Measurements from ENCODE around the gene LGR4. TPM values are rescaled to one million over a fixed set of nuclear protein-coding genes. Genes with fewer than 3 reads are reported as not detected.

The LGR4 gene
- total and polyA plus RNA-seq, 2 of the 13 experiments (the other 11 are each of a cell fraction or from before 2014, with no cell fraction given), result 42.1 to 68.7 TPM

DNA sequence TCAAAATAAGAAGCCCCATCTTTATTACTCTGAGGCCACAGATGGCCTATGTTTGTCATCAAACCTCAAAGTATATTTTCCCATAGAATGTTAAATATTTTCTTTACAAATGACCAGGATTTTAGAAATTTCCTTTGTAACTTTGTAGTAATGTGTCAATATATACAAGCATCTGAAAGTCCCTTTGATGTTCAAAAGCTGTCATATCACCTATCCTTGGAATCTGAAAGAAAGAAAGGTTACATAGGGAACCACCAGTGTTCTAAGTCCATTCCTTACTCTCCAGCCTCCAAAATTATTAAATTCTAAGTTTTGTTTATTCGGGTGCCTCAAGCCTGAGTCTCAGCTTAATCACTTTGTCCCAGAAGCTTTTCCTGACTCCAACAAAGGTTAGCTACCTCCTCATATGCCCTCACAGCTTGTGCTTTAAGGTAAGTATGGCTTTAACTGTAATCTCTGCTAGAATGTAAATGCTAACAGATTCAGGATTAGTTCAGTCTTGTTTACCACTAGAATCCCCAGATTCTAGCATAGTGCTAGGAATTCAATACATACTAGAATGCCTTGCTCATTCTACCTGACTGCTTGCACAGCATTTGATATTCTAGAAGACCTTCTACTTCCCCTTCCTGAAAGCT is 141.8 kb downstream of the LGR4 start (continued):
- TF ChIP-seq, protein P1, sequence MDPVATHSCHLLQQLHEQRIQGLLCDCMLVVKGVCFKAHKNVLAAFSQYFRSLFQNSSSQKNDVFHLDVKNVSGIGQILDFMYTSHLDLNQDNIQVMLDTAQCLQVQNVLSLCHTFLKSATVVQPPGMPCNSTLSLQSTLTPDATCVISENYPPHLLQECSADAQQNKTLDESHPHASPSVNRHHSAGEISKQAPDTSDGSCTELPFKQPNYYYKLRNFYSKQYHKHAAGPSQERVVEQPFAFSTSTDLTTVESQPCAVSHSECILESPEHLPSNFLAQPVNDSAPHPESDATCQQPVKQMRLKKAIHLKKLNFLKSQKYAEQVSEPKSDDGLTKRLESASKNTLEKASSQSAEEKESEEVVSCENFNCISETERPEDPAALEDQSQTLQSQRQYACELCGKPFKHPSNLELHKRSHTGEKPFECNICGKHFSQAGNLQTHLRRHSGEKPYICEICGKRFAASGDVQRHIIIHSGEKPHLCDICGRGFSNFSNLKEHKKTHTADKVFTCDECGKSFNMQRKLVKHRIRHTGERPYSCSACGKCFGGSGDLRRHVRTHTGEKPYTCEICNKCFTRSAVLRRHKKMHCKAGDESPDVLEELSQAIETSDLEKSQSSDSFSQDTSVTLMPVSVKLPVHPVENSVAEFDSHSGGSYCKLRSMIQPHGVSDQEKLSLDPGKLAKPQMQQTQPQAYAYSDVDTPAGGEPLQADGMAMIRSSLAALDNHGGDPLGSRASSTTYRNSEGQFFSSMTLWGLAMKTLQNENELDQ (CRISPR knock-in tag; IDR thresholded peaks at IDR 0.05; ENCODE audit: borderline replicate concordance), result no peak
- TF ChIP-seq HMG20A (CRISPR knock-in tag; IDR thresholded peaks at IDR 0.05; ENCODE audit: borderline replicate concordance), result peak; percentile 84; the same call in 1 of the 2 replicates
- TF ChIP-seq ZNF850 (CRISPR knock-in tag; conservative IDR thresholded peaks at IDR 0.05), result no peak
- TF ChIP-seq ATF6 (CRISPR knock-in tag; conservative IDR thresholded peaks at IDR 0.05), result no peak
- TF ChIP-seq ZNF777 (CRISPR knock-in tag; IDR thresholded peaks at IDR 0.05), result no peak
- no peak for TF ChIP-seq ZNF44 (CRISPR knock-in tag; IDR thresholded peaks at IDR 0.05)
- TF ChIP-seq, protein P2, sequence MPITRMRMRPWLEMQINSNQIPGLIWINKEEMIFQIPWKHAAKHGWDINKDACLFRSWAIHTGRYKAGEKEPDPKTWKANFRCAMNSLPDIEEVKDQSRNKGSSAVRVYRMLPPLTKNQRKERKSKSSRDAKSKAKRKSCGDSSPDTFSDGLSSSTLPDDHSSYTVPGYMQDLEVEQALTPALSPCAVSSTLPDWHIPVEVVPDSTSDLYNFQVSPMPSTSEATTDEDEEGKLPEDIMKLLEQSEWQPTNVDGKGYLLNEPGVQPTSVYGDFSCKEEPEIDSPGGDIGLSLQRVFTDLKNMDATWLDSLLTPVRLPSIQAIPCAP (CRISPR knock-in tag; IDR thresholded peaks at IDR 0.05; ENCODE audit: low read depth), result no peak
- TF ChIP-seq RCOR2 (CRISPR knock-in tag; IDR thresholded peaks at IDR 0.05), result peak; percentile 29; the same call in 1 of the 2 replicates
- TF ChIP-seq ZNF468 (CRISPR knock-in tag; IDR thresholded peaks at IDR 0.05), result no peak
- TF ChIP-seq USF2 (IDR thresholded peaks at IDR 0.05; ENCODE audit: low read depth, low read length), result no peak
- no peak for TF ChIP-seq USF2 (CRISPR knock-in tag; IDR thresholded peaks at IDR 0.05; ENCODE audit: borderline replicate concordance)
- no peak for TF ChIP-seq MAX (IDR thresholded peaks at IDR 0.05)
- TF ChIP-seq ZNF484 (CRISPR knock-in tag; IDR thresholded peaks at IDR 0.05; ENCODE audit: borderline replicate concordance, low read depth), result no peak
- TF ChIP-seq ZNF460 (CRISPR knock-in tag; IDR thresholded peaks at IDR 0.05; ENCODE audit: borderline replicate concordance), result no peak
- TF ChIP-seq RORA (CRISPR knock-in tag; IDR thresholded peaks at IDR 0.05), result no peak
- TF ChIP-seq, protein P3, sequence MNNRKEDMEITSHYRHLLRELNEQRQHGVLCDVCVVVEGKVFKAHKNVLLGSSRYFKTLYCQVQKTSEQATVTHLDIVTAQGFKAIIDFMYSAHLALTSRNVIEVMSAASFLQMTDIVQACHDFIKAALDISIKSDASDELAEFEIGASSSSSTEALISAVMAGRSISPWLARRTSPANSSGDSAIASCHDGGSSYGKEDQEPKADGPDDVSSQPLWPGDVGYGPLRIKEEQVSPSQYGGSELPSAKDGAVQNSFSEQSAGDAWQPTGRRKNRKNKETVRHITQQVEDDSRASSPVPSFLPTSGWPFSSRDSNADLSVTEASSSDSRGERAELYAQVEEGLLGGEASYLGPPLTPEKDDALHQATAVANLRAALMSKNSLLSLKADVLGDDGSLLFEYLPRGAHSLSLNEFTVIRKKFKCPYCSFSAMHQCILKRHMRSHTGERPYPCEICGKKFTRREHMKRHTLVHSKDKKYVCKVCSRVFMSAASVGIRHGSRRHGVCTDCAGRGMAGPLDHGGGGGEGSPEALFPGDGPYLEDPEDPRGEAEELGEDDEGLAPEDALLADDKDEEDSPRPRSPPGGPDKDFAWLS (CRISPR knock-in tag; IDR thresholded peaks at IDR 0.05; ENCODE audit: borderline replicate concordance), result no peak
- TF ChIP-seq, protein P4, sequence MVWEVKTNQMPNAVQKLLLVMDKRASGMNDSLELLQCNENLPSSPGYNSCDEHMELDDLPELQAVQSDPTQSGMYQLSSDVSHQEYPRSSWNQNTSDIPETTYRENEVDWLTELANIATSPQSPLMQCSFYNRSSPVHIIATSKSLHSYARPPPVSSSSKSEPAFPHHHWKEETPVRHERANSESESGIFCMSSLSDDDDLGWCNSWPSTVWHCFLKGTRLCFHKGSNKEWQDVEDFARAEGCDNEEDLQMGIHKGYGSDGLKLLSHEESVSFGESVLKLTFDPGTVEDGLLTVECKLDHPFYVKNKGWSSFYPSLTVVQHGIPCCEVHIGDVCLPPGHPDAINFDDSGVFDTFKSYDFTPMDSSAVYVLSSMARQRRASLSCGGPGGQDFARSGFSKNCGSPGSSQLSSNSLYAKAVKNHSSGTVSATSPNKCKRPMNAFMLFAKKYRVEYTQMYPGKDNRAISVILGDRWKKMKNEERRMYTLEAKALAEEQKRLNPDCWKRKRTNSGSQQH (CRISPR knock-in tag; IDR thresholded peaks at IDR 0.05; ENCODE audit: low read depth), result no peak
- no peak for TF ChIP-seq ZMYM4 (CRISPR knock-in tag; IDR thresholded peaks at IDR 0.05)
- TF ChIP-seq BRD4 (CRISPR knock-in tag; IDR thresholded peaks at IDR 0.05), result no peak

Data from HepG2 (cell line).